AG04450 (cell line): ENCODE results near the gene EMP3. TPM values are rescaled to one million over a fixed set of nuclear protein-coding genes. Genes with fewer than 3 reads are reported as not detected.

Experiments
- CTCF ChIA-PET: fragments of 300-600, 350-600 bp; formaldehyde crosslinking; extraction: SDS; loops from one replicate; lab custom pipeline; 2022; ENCODE audit warnings: antibody characterized with exemption, inconsistent platforms; lab: Charles Lee
- POLR2A ChIA-PET: fragments of 350-600 bp; formaldehyde crosslinking; extraction: SDS; loops from one replicate; lab custom pipeline; 2021; ENCODE audit warnings: antibody characterized with exemption, inconsistent platforms; lab: Yijun Ruan, JAX
- DNase-seq: peaks from one replicate; pipeline ENCODE4 v3.0.0-alpha.2; 2011; ENCODE audit warnings: low read depth, low spot score
- H3K27ac ChIP-seq: one replicate; pipeline ENCODE4 v1.5.1; 2012; ENCODE audit warnings: low read depth, low read length, control low read depth
- H3K27me3 ChIP-seq: one replicate; pipeline ENCODE4 v1.6.0; 2012; ENCODE audit warnings: low read length; ENCODE audit not compliant: control insufficient read depth, insufficient read depth
- H3K4me3 ChIP-seq: 2 replicates; pipeline ENCODE4 v1.5.1; 2011; ENCODE audit warnings: mild to moderate bottlenecking, low read depth, low read length, control low read depth
- H3K9me3 ChIP-seq: 2 replicates; pipeline ENCODE4 v1.5.1; 2012; ENCODE audit warnings: low read length; ENCODE audit not compliant: control insufficient read depth, insufficient read depth
- polyA plus RNA-seq: library from polyadenylated mRNA; depleted of rRNA; stranded (reverse); fragments of >200 nt; gene quantifications from 2 replicates; pipeline ENCODE4 v1.2.3, GENCODE V29; 2011
- TF ChIP-seq, protein P1 (sequence below): IDR thresholded peaks from 2 replicates; pipeline ENCODE4 v1.5.1; 2011; ENCODE audit warnings: low read depth, low read length, control low read depth, inconsistent platforms

EMP3 gene
- polyA plus RNA-seq, 1 experiment, result 227 TPM

DNA sequence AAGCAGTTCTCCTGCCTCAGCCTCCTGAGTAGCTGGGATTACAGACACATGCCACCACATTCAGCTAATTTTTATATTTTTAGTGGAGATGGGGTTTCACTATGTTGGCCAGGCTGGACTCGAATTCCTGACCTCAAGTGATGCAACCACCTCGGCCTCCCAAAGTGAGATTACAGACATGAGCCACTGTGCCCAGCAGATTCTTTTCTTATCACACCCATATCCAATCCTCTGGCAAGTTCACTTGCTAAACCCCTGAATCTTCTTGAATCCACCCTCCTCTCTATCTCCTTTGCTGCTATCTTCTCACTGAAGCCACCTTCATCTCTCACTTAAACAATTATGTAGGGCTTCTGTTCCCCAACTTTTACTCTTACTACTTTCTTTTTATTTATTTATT, 20.8 kb downstream of the EMP3 start:
- no peak for DNase-seq
- CTCF ChIA-PET, result interaction anchor here (0.6 to 1.2 kb wide), 2 partner anchors 12 to 599 kb away, joined by 3 read pairs; no protein-coding TSS in a partner anchor
- no peak overlapping the region for H3K27ac ChIP-seq
- H3K27me3 ChIP-seq, result no peaks in the 10 kb centered on the region
- no peaks in the 10 kb centered on the region for H3K9me3 ChIP-seq
- H3K4me3 ChIP-seq, result no peak overlapping the region
- POLR2A ChIA-PET, result no interaction called here
- TF ChIP-seq, protein P1, sequence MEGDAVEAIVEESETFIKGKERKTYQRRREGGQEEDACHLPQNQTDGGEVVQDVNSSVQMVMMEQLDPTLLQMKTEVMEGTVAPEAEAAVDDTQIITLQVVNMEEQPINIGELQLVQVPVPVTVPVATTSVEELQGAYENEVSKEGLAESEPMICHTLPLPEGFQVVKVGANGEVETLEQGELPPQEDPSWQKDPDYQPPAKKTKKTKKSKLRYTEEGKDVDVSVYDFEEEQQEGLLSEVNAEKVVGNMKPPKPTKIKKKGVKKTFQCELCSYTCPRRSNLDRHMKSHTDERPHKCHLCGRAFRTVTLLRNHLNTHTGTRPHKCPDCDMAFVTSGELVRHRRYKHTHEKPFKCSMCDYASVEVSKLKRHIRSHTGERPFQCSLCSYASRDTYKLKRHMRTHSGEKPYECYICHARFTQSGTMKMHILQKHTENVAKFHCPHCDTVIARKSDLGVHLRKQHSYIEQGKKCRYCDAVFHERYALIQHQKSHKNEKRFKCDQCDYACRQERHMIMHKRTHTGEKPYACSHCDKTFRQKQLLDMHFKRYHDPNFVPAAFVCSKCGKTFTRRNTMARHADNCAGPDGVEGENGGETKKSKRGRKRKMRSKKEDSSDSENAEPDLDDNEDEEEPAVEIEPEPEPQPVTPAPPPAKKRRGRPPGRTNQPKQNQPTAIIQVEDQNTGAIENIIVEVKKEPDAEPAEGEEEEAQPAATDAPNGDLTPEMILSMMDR, result no peak

DNA sequence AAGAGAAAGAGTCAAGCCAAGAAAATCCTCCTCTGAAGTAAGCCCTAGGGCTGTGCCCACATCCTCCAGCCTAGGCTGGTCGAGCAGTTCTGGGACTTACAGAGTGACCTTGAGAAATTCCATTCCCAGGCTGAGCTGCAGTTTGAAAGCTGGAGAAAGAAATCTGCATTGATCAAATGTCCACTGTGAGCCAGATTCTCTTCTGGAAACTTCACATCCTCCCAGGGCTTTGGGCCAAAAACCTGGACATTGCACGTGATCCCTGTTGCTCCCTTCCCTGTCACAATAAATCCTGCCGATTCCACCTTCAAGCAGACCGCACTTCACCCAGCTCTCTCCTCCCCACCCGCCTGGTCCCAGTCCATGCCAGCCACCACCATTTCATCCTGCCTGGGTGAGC, 22.7 kb downstream of the EMP3 start:
- H3K9me3 ChIP-seq, result no peaks in the 10 kb centered on the region
- ChIA-PET CTCF (interaction anchor here (0.7 to 1.6 kb wide), 2 partner anchors 14 to 1282 kb away, joined by 4 to 5 read pairs; no protein-coding TSS in a partner anchor), POLR2A (no interaction called here)
- DNase-seq, result no peak
- TF ChIP-seq, protein P1, result no peak
- no peak overlapping the region for H3K27ac ChIP-seq
- H3K27me3 ChIP-seq, result no peaks in the 10 kb centered on the region
- H3K4me3 ChIP-seq, result no peak overlapping the region

DNA sequence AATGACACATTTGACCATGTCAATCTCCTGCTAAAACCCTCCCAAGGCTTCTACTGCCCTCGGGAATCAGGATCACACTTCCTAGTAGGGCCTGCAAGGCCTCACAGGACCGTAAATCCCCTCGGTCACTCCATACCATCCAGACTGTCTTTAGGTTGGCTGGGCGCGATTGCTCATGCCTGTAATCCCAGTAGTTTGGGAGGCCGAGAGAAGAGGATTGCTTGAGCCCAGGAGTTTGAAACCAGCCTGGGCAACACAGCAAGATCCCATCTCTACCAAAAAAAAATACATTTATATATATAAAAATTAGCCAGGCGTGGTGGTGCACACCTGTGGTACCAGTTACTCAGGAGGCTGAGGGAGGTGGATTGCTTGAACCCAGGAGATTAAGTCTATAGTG, 23.4 kb downstream of the EMP3 start:
- DNase-seq, result no peak
- ChIA-PET POLR2A (no interaction called here), CTCF (interaction anchor here (1.6 kb wide), 1 partner anchor 15 kb away, joined by 5 read pairs; no protein-coding TSS in a partner anchor)
- Histone ChIP-seq H3K9me3 (no peaks in the 10 kb centered on the region), H3K4me3 (no peak overlapping the region), H3K27me3 (no peaks in the 10 kb centered on the region), H3K27ac (no peak overlapping the region)
- TF ChIP-seq, protein P1, result no peak

DNA sequence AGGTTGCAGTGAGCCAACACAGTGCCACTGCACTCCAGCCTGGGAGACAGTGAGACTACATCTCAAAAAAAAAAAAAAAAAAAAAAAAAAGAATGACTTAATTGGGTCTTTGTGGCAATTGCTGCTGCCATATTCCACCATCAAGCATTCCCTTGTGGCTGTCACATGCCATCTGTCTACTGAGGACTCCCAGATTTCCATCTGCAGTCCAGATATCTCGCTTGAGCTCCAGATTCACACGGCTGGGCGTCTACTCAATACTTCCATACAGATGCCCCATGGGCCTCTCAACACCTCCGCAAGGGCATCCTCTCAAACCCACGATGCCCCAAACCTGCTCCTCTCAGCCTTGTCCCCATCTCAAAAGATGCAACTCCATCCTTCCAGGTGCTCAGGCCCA, 25.5 kb downstream of the EMP3 start:
- no peaks in the 10 kb centered on the region for H3K9me3 ChIP-seq
- H3K27me3 ChIP-seq, result no peaks in the 10 kb centered on the region
- ChIA-PET POLR2A (interaction anchor here (1.1 kb wide), 1 partner anchor 17 kb away, joined by 4 read pairs; no protein-coding TSS in a partner anchor), CTCF (interaction anchor here (0.5 to 2.3 kb wide), 11 partner anchors 10 to 997 kb away, joined by 3 to 10 read pairs (median 4); partner anchors contain the start of genes SYNGR4 and TMEM143)
- no peak overlapping the region for H3K4me3 ChIP-seq
- DNase-seq, result no peak
- TF ChIP-seq, protein P1, result no peak
- H3K27ac ChIP-seq, result no peak overlapping the region

DNA sequence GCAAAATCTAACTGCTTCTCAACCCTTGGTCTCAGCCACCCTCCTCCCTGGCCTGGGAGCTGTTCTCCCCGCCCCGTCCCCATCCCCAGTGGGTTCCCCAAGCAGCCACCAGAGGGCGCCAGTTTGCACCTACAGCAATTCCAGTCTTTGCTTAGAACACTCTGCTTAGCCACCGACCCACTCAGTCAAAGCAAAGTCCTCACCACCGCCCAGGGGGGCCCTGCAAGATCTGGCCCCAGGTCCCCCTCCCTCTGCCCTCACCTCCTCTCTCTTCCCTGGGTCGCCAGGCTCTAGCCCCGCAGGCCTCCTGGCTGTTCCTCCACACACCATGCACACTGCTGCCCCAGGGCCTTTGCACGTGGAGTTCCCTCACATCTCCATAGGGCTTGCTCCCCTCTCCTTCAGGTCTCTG, 26.0 kb downstream of the EMP3 start:
- no peaks in the 10 kb centered on the region for H3K9me3 ChIP-seq
- DNase-seq, result no peak
- no peak overlapping the region for H3K4me3 ChIP-seq
- ChIA-PET CTCF (interaction anchor here (0.6 to 2.3 kb wide), 9 partner anchors 10 to 997 kb away, joined by 3 to 10 read pairs (median 4); partner anchors contain the start of genes SYNGR4 and TMEM143), POLR2A (interaction anchor here (1.1 kb wide), 1 partner anchor 17 kb away, joined by 4 read pairs; no protein-coding TSS in a partner anchor)
- no peak overlapping the region for H3K27ac ChIP-seq
- H3K27me3 ChIP-seq, result no peaks in the 10 kb centered on the region
- TF ChIP-seq, protein P1, result peak; percentile 69
